ENCODE results near the gene CDH13. TPM values are rescaled to one million over a fixed set of nuclear protein-coding genes. Genes with fewer than 3 reads are reported as not detected.

CDH13 gene
- total and polyA plus RNA-seq, 2 donors (not counting 3 experiments of a cell fraction or from before 2014, with no cell fraction given), result 96.6 to 124 TPM

DNA sequence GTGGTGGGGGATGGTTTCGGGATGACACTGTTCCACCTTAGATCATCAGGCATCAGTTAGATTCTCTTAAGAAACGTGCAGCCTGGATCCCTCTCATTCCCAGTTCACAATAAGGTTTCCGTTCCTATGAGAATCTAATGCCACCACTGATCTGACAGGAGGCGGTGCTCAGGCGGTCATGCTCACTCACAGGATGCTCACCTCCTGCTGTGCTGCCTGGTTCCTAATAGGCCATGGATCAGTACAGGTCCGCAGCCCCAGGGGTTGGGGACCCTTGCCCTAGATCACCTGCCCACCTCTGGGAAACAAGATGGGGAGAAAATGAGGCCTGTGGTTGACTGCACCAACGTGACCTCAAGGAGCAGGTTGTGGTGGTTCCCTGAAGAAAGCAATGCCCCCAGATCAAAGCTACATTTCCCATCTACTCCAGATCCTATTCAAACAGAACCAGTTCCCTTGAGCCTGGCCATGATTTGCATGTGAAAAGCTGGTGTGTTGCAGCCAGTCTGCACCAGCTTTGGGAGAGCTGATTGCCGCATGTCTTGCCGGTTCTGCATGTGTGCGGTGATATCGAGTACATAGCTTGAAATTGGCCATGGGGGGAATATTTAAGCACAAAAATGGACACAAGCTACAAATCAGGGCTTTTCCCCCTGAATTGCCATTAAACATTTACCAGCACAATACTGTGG lies 997.8 kb downstream of the CDH13 start:
- no peaks in the 10 kb centered on the region for H3K36me3 ChIP-seq (ENCODE audit: control insufficient read depth in 2 of 2, extremely low read depth in 1 of 2, insufficient read depth in 2 of 2, low read length in 2 of 2)
- H3K4me2 ChIP-seq (ENCODE audit: insufficient read depth, low read length), result no peak overlapping the region
- ChIA-PET CTCF (no interaction called here), POLR2A (no interaction called here)
- H4K20me1 ChIP-seq (replicated peaks; ENCODE audit: control insufficient read depth, extremely low read depth, insufficient read depth, low read length), result no peaks in the 10 kb centered on the region
- H3K4me3 ChIP-seq (replicated peaks in 1 of 3; ENCODE audit: insufficient read depth in 1 of 3, low read depth in 1 of 3, low read length in 3 of 3), result no peak overlapping the region
- FAIRE-seq (no peak), DNase-seq (ENCODE audit: low read depth, low spot score) (no peak)
- H3K4me1 ChIP-seq (ENCODE audit: control insufficient read depth, extremely low read depth, insufficient read depth, low read length), result no peaks in the 10 kb centered on the region
- no peaks in the 10 kb centered on the region for H3K79me2 ChIP-seq (ENCODE audit: control insufficient read depth, insufficient read depth, low read length)
- H3K27me3 ChIP-seq (ENCODE audit: control insufficient read depth in 2 of 2, insufficient read depth in 2 of 2, low read length in 2 of 2), result no peaks in the 10 kb centered on the region
- no peaks in the 10 kb centered on the region for H3K9me1 ChIP-seq (replicated peaks; ENCODE audit: control insufficient read depth, extremely low read depth, insufficient read depth, low read length)
- no peak overlapping the region for H2AFZ ChIP-seq (ENCODE audit: low read depth, low read length)
- dilution Hi-C loops (cut with MboI; ENCODE audit: extremely low pct_ligation_motif_present, low sequenced_read_pairs) (no loop called here), intact Hi-C loops (cut with micrococcal nuclease) (no loop called here)
- TF ChIP-seq POLR2A (IDR thresholded peaks at IDR 0.05; ENCODE audit: low read depth, low read length) (no peak), JUN (IDR thresholded peaks at IDR 0.05; ENCODE audit: borderline replicate concordance, insufficient read depth, insufficient read length, low read depth) (no peak), GATA2 (IDR thresholded peaks at IDR 0.05; ENCODE audit: insufficient read depth, insufficient read length, low read depth, low read length) (no peak), MYC (IDR thresholded peaks at IDR 0.05; ENCODE audit: low read depth, low read length) (no peak), EZH2 (IDR thresholded peaks at IDR 0.05; ENCODE audit: borderline replicate concordance, low read depth, low read length, severe bottlenecking) (no peak), FOS (IDR thresholded peaks at IDR 0.05; ENCODE audit: borderline replicate concordance, insufficient read depth, low read length) (no peak), CTCF (IDR thresholded peaks at IDR 0.05; ENCODE audit: extremely low read depth in 1 of 2, insufficient read depth in 1 of 2, low read depth in 1 of 2, low read length in 2 of 2) (no peak), POLR2AphosphoS5 (IDR thresholded peaks at IDR 0.05; ENCODE audit: insufficient read depth, low read depth, low read length) (no peak)
- TF ChIP-seq, protein P1, sequence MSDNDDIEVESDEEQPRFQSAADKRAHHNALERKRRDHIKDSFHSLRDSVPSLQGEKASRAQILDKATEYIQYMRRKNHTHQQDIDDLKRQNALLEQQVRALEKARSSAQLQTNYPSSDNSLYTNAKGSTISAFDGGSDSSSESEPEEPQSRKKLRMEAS (IDR thresholded peaks at IDR 0.05; ENCODE audit: insufficient read depth, insufficient read length), result no peak
- BruUV-seq (replicated peaks), result no TSS peak
- no peaks in the 10 kb centered on the region for H3K9me3 ChIP-seq (replicated peaks; ENCODE audit: control insufficient read depth, insufficient read depth, low read length)
- no peak overlapping the region for H3K27ac ChIP-seq (ENCODE audit: insufficient read depth, low read depth, low read length)
- no peak overlapping the region for H3K9ac ChIP-seq (replicated peaks; ENCODE audit: extremely low read depth, insufficient read depth, low read length)

Data from endothelial cell of umbilical vein (primary cell).